SK-N-MC (cell line): ENCODE data around the gene PYM1.

Experiments
- DNase-seq: peaks from one replicate; pipeline ENCODE4 v3.0.0-alpha.2; 2011; ENCODE audit warnings: low read depth, low spot score
- H3K27ac ChIP-seq: fragments of 200-600 bp; sonication (generic); 2 replicates; pipeline ENCODE4 v1.5.1; 2016; ENCODE audit warnings: mixed run types
- H3K36me3 ChIP-seq: fragments of 200-600 bp; sonication (generic); 2 replicates; pipeline ENCODE4 v1.6.1; 2017; ENCODE audit warnings: antibody characterized with exemption, low read length, mixed read lengths; ENCODE audit not compliant: insufficient read depth
- H3K4me3 ChIP-seq: fragments of 200-600 bp; sonication (generic); 2 replicates; pipeline ENCODE4 v1.5.1; 2016
- H3K9ac ChIP-seq: fragments of 200-600 bp; sonication (generic); 2 replicates; pipeline ENCODE4 v1.8.0; 2017; ENCODE audit warnings: mixed run types, mixed read lengths; ENCODE audit not compliant: insufficient read length
- H3K9me3 ChIP-seq: fragments of 200-600 bp; sonication (generic); 2 replicates; pipeline ENCODE4 v1.6.1; 2017; ENCODE audit warnings: low read depth, mild to moderate bottlenecking, antibody characterized with exemption, low read length, moderate library complexity, mixed read lengths
- EZH2 ChIP-seq: fragments of 200-600 bp; sonication (generic); IDR thresholded peaks from one replicate; pipeline ENCODE4 v1.6.1; 2017; ENCODE audit warnings: antibody characterized with exemption
- FOXP2 ChIP-seq: optimal IDR thresholded peaks from 2 replicates; pipeline ENCODE3; 2011; ENCODE audit warnings: mild to moderate bottlenecking, moderate library complexity; ENCODE audit not compliant: insufficient read depth; ENCODE audit errors: extremely low read length, control extremely low read depth
- POLR2AphosphoS5 ChIP-seq: IDR thresholded peaks from 2 replicates; pipeline ENCODE4 v1.6.1; 2012; ENCODE audit warnings: mild to moderate bottlenecking, low read depth, low read length, borderline replicate concordance

PYM1 gene

GRCh38 chr12:55942577-55943136 lies 15.0 kb upstream of the PYM1 start:
- no peaks in the 10 kb centered on the region for H3K9me3 ChIP-seq
- DNase-seq, result no peak
- no peaks in the 10 kb centered on the region for H3K36me3 ChIP-seq
- no peak overlapping the region for H3K9ac ChIP-seq
- no peak for TF ChIP-seq EZH2
- no peak for TF ChIP-seq FOXP2
- TF ChIP-seq POLR2AphosphoS5, result no peak
- H3K4me3 ChIP-seq, result no peak overlapping the region
- no peak overlapping the region for H3K27ac ChIP-seq

DNA sequence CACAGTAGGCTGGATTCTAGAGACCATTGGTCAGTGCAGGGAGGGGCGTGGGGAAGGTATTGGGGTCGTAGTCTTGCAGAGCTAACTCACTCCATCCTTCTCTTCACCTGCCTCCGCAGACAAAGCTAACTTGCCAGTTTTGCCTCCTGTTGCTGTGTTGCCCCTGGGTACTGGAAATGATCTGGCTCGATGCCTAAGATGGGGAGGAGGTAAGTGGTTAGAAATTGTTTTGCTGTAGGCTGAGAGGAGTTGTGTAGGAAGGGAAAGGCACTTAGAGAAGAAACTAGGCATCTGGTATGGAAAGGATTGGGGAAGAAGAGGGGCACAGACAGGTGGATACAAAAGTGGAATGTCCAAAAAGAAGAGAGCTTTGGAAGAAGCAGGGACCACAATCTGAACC lies 14.4 kb upstream of the PYM1 start:
- no peak overlapping the region for H3K4me3 ChIP-seq
- no peak overlapping the region for H3K27ac ChIP-seq
- H3K9ac ChIP-seq, result no peak overlapping the region
- no peak for TF ChIP-seq EZH2
- TF ChIP-seq FOXP2, result no peak
- TF ChIP-seq POLR2AphosphoS5, result no peak
- no peak for DNase-seq
- no peaks in the 10 kb centered on the region for H3K36me3 ChIP-seq
- no peaks in the 10 kb centered on the region for H3K9me3 ChIP-seq

GRCh38 chr12:55940065-55940732 lies 12.5 kb upstream of the PYM1 start:
- no peak for DNase-seq
- Histone ChIP-seq H3K4me3 (peak overlapping the region; percentile 30), H3K9me3 (no peaks in the 10 kb centered on the region), H3K27ac (no peak overlapping the region), H3K36me3 (no peaks in the 10 kb centered on the region), H3K9ac (no peak overlapping the region)
- TF ChIP-seq EZH2 (no peak), FOXP2 (peak; percentile 57)

- Histone ChIP-seq H3K9me3 (no peaks in the 10 kb centered on the region), H3K4me3 (no peak overlapping the region), H3K9ac (no peak overlapping the region), H3K27ac (no peak overlapping the region), H3K36me3 (no peaks in the 10 kb centered on the region)
- TF ChIP-seq POLR2AphosphoS5, result no peak
- no peak for TF ChIP-seq EZH2
- no peak for TF ChIP-seq FOXP2
- DNase-seq, result no peak
These were observed 11.3 kb upstream of the PYM1 start for GRCh38 chr12:55938826-55939501.

- Histone ChIP-seq H3K9ac (no peak overlapping the region), H3K9me3 (no peaks in the 10 kb centered on the region), H3K4me3 (no peak overlapping the region), H3K27ac (no peak overlapping the region), H3K36me3 (no peaks in the 10 kb centered on the region)
- TF ChIP-seq EZH2, result no peak
- TF ChIP-seq POLR2AphosphoS5, result no peak
- no peak for TF ChIP-seq FOXP2
- DNase-seq, result no peak
These were observed 10.3 kb upstream of the PYM1 start for GRCh38 chr12:55937981-55938380.

GRCh38 chr12:55935738-55936151 lies 8.1 kb upstream of the PYM1 start:
- no peak for TF ChIP-seq FOXP2
- TF ChIP-seq POLR2AphosphoS5, result no peak
- no peak for TF ChIP-seq EZH2
- Histone ChIP-seq H3K27ac (no peak overlapping the region), H3K9ac (no peak overlapping the region), H3K36me3 (no peaks in the 10 kb centered on the region), H3K4me3 (no peak overlapping the region), H3K9me3 (no peaks in the 10 kb centered on the region)
- no peak for DNase-seq

DNA sequence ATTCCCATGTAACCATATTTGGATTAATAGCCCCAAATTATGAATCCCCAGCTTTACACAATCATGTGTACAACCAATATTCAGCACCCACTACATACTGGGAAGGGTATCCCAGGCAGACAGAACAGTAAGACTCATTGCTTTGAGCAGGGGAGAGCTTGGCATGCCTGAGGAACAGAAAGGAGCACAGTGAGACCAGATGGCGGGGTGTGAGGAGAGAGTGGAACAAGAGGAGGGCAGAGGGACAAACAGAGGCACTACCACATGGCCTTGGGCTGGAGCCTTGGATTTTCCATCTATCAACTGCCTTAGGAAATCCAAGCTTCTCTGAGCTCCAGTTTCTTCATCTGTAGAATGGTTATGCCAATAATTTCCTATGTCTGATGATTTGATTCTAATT lies 7.1 kb upstream of the PYM1 start:
- Histone ChIP-seq H3K9ac (no peak overlapping the region), H3K9me3 (no peaks in the 10 kb centered on the region), H3K27ac (no peak overlapping the region), H3K36me3 (no peaks in the 10 kb centered on the region), H3K4me3 (no peak overlapping the region)
- TF ChIP-seq EZH2, result no peak
- no peak for TF ChIP-seq POLR2AphosphoS5
- no peak for TF ChIP-seq FOXP2
- DNase-seq, result no peak

- no peaks in the 10 kb centered on the region for H3K9me3 ChIP-seq
- TF ChIP-seq EZH2 (no peak), POLR2AphosphoS5 (no peak), FOXP2 (no peak)
- no peak overlapping the region for H3K4me3 ChIP-seq
- DNase-seq, result no peak
- no peak overlapping the region for H3K27ac ChIP-seq
- no peak overlapping the region for H3K9ac ChIP-seq
- no peaks in the 10 kb centered on the region for H3K36me3 ChIP-seq
These were observed 6.4 kb upstream of the PYM1 start for GRCh38 chr12:55933799-55934742.
